Left cardiac atrium (tissue), 4 donors: ENCODE results near the gene PRRT2. TPM values are rescaled to one million over a fixed set of nuclear protein-coding genes. Genes with fewer than 3 reads are reported as not detected.
"Not testable (repeated sequence)": the region's sequence is repeated elsewhere in the genome, so short reads cannot be mapped to it uniquely, and the experiment has no call there.

ENCODE experiments used
- ATAC-seq, 2 donors: fragments of 200-7000 bp; cut with Tn5 transposase; one replicate each; pipeline ENCODE4 v1.9.1; 2020; ENCODE audit warnings: mild to moderate bottlenecking in 2 of 2, moderate library complexity in 2 of 2
- DNase-seq: peaks from one replicate; pipeline ENCODE4 v3.0.0-alpha.2; 2020
- intact Hi-C, 2 donors: fragments of 100-400 bp; cut with DNase I; formaldehyde crosslinking; loops; one replicate each; pipeline versions ENCODE4 v1.14.1 to v1.15.1; 2022 to 2023
- long read RNA-seq: library from polyadenylated mRNA; unstranded; transcript quantifications from one replicate; pipeline ENCODE4 v2.0.0, GENCODE V29; 2021
- total RNA-seq, 2 donors: library from RNA; stranded (reverse); fragmentation: NEBNext Ultra II Directional; extraction: Animal tissue kit (Norgen Biotek cat#: 25700); gene quantifications; one replicate each; pipeline ENCODE4 v1.2.1, GENCODE V29; 2021
- donor health status: DM: no; HTN: yes; CAD: no.
- donor health status: DM: no; HTN: yes; CAD: no; lungs with severe emphysema.
- donor health status: DM: yes; HTN: yes; CAD: no.
- donor health status: Dilated cardiomyopathy.

The PRRT2 gene
- total RNA-seq: 1 to 10 TPM; 2.2 to 3.0 TPM
- long read RNA-seq: 0 reads

- intact Hi-C loops: no loop called here
- DNase-seq (peak; percentile 76), ATAC-seq (peak; percentile 3 to 7)
These were observed at the start of gene PRRT2 for GRCh38 chr16:29811896-29812665. Gene PRRT2 (plus strand): TSS chr16:29812193. CDS start chr16:29813055, 862 bp downstream.

- no peak for DNase-seq
- ATAC-seq: no peak
- intact Hi-C loops: loop anchor here in 1 of 2 donors (10.0 kb wide), 1 partner anchor 749 kb away; no protein-coding TSS in a partner anchor
These were observed 48.7 kb upstream of the PRRT2 start for GRCh38 chr16:29763326-29763725.

- no peak for ATAC-seq
- intact Hi-C loops: loop anchor here in 1 of 2 donors (10.0 kb wide), 1 partner anchor 751 kb away; no protein-coding TSS in a partner anchor
- no peak for DNase-seq
These were observed 46.6 kb upstream of the PRRT2 start for GRCh38 chr16:29765167-29766032.

GRCh38 chr16:29766571-29766970 lies 45.4 kb upstream of the PRRT2 start:
- DNase-seq: no peak
- ATAC-seq: no peak
- intact Hi-C loops: loop anchor here in 1 of 2 donors (10.0 kb wide), 1 partner anchor 752 kb away; no protein-coding TSS in a partner anchor

GRCh38 chr16:29767062-29767461 lies 44.9 kb upstream of the PRRT2 start:
- DNase-seq: no peak
- no peak for ATAC-seq
- intact Hi-C loops: loop anchor here in 1 of 2 donors (10.0 kb wide), 1 partner anchor 752 kb away; no protein-coding TSS in a partner anchor

- intact Hi-C loops: loop anchor here in 1 of 2 donors (10.0 kb wide), 1 partner anchor 755 kb away; no protein-coding TSS in a partner anchor
- ATAC-seq (no peak), DNase-seq (no peak)
These were observed 42.5 kb upstream of the PRRT2 start for GRCh38 chr16:29769507-29769906.

GRCh38 chr16:29770250-29770929 lies 41.6 kb upstream of the PRRT2 start:
- ATAC-seq (no peak), DNase-seq (no peak)
- intact Hi-C loops: no loop called here

- DNase-seq, intact Hi-C loops: not testable (repeated sequence)
- ATAC-seq: peak in 1 of 2 donors; percentile 81
These were observed 39.7 kb upstream of the PRRT2 start for GRCh38 chr16:29772330-29772729.

GRCh38 chr16:29774730-29775129 lies 37.3 kb upstream of the PRRT2 start:
- DNase-seq (no peak), ATAC-seq (no peak)
- intact Hi-C loops: no loop called here

GRCh38 chr16:29775742-29776408 lies 36.1 kb upstream of the PRRT2 start:
- intact Hi-C loops: no loop called here
- ATAC-seq: peak in 1 of 2 donors; percentile 90
- no peak for DNase-seq

- DNase-seq: no peak
- ATAC-seq: no peak
- intact Hi-C loops: no loop called here
These were observed 34.2 kb upstream of the PRRT2 start, which contains the start of gene ZG16 for GRCh38 chr16:29777576-29778350. Gene ZG16 (plus strand): TSS chr16:29778256. CDS start chr16:29779267, 1,011 bp downstream.

- intact Hi-C loops: no loop called here
These were observed 32.5 kb upstream of the PRRT2 start for GRCh38 chr16:29779474-29779873.

GRCh38 chr16:29783094-29783953 lies 28.7 kb upstream of the PRRT2 start:
- intact Hi-C loops, DNase-seq, ATAC-seq: not testable (repeated sequence)

More at GRCh38 chr16:29779474-29779873, 32.5 kb upstream of the PRRT2 start:
- ATAC-seq: no peak
- DNase-seq: no peak

- intact Hi-C loops: no loop called here
- ATAC-seq (no peak), DNase-seq (no peak)
These were observed 27.8 kb upstream of the PRRT2 start for GRCh38 chr16:29784157-29784556.

GRCh38 chr16:29784901-29785500 lies 27.0 kb upstream of the PRRT2 start:
- peak; percentile 84 for DNase-seq
- intact Hi-C loops: no loop called here
- peak; percentile 89 to 94 for ATAC-seq

- intact Hi-C loops, ATAC-seq, DNase-seq: not testable (repeated sequence)
These were observed 24.8 kb upstream of the PRRT2 start for GRCh38 chr16:29787155-29787554.
